ENCODE measurements around the gene NTM.

The NTM gene

GRCh38 chr11:131597890-131598289, 227.5 kb downstream of the NTM start:
- H3K27ac ChIP-seq (replicated peaks) = no peak overlapping the region
- no peaks in the 10 kb centered on the region for H3K27me3 ChIP-seq (ENCODE audit: insufficient read depth, poor library complexity, severe bottlenecking)
- no peak for DNase-seq (ENCODE audit: low read depth in 1 of 2, low spot score in 1 of 2)
- TF ChIP-seq CTCF (IDR thresholded peaks at IDR 0.05; ENCODE audit: insufficient read depth, low read length) (no peak), REST (IDR thresholded peaks at IDR 0.05; ENCODE audit: insufficient replicate concordance, low read depth) (no peak), SPI1 (IDR thresholded peaks at IDR 0.05; ENCODE audit: borderline replicate concordance, low read depth) (no peak), POLR2AphosphoS5 (IDR thresholded peaks at IDR 0.05; ENCODE audit: low read depth) (no peak), GABPA (IDR thresholded peaks at IDR 0.05; ENCODE audit: low read depth) (no peak)
- no peak overlapping the region for H3K4me3 ChIP-seq (replicated peaks; ENCODE audit: insufficient read depth, low read length)

- TF ChIP-seq GABPA (IDR thresholded peaks at IDR 0.05; ENCODE audit: low read depth) (no peak), POLR2AphosphoS5 (IDR thresholded peaks at IDR 0.05; ENCODE audit: low read depth) (no peak), SPI1 (IDR thresholded peaks at IDR 0.05; ENCODE audit: borderline replicate concordance, low read depth) (no peak), REST (IDR thresholded peaks at IDR 0.05; ENCODE audit: insufficient replicate concordance, low read depth) (no peak), CTCF (IDR thresholded peaks at IDR 0.05; ENCODE audit: insufficient read depth, low read length) (no peak)
- DNase-seq (ENCODE audit: low read depth in 1 of 2, low spot score in 1 of 2) = no peak
- Histone ChIP-seq H3K27me3 (ENCODE audit: insufficient read depth, poor library complexity, severe bottlenecking) (no peaks in the 10 kb centered on the region), H3K27ac (replicated peaks) (no peak overlapping the region), H3K4me3 (replicated peaks; ENCODE audit: insufficient read depth, low read length) (no peak overlapping the region)
These were observed 227.9 kb downstream of the NTM start for GRCh38 chr11:131598305-131598704.

GRCh38 chr11:131599285-131599684, 228.9 kb downstream of the NTM start:
- no peak for TF ChIP-seq REST (IDR thresholded peaks at IDR 0.05; ENCODE audit: insufficient replicate concordance, low read depth)
- no peak for TF ChIP-seq GABPA (IDR thresholded peaks at IDR 0.05; ENCODE audit: low read depth)
- TF ChIP-seq CTCF (IDR thresholded peaks at IDR 0.05; ENCODE audit: insufficient read depth, low read length) = no peak
- TF ChIP-seq SPI1 (IDR thresholded peaks at IDR 0.05; ENCODE audit: borderline replicate concordance, low read depth) = no peak
- TF ChIP-seq POLR2AphosphoS5 (IDR thresholded peaks at IDR 0.05; ENCODE audit: low read depth) = no peak

More at GRCh38 chr11:131599285-131599684, 228.9 kb downstream of the NTM start:
- no peak for DNase-seq (ENCODE audit: low read depth in 1 of 2, low spot score in 1 of 2)
- Histone ChIP-seq H3K27me3 (ENCODE audit: insufficient read depth, poor library complexity, severe bottlenecking) (no peaks in the 10 kb centered on the region), H3K27ac (replicated peaks) (no peak overlapping the region), H3K4me3 (replicated peaks; ENCODE audit: insufficient read depth, low read length) (no peak overlapping the region)
